Epithelial cell of prostate (primary cell): ENCODE data around the gene STK16.
"Not testable (repeated sequence)": the region's sequence is repeated elsewhere in the genome, so short reads cannot be mapped to it uniquely, and the experiment has no call there.

Experiments used
- DNase-seq: peaks from one replicate; pipeline ENCODE4 v3.0.0-alpha.2; 2011; ENCODE audit warnings: low read depth, low spot score
- H3K27ac ChIP-seq: fragments of 450-650 bp; 2 replicates; pipeline ENCODE4 v1.5.1; 2017; ENCODE audit warnings: mild to moderate bottlenecking

The STK16 gene

GRCh38 chr2:219245148-219245898 lies at the start of gene STK16, which contains the start of gene GLB1L:
Gene STK16, plus strand, starts transcription at chr2:219245479. Its CDS starts 521 bp downstream, at chr2:219246000.
Gene GLB1L, minus strand, starts transcription at chr2:219245444. Its CDS starts 1,871 bp downstream, at chr2:219243573.
- DNase-seq = no peak
- peak within 1 kb of the TSS; percentile 99 for H3K27ac ChIP-seq

- DNase-seq = no peak
- no peak overlapping the region for H3K27ac ChIP-seq
Measured at GRCh38 chr2:219197388-219197787, 47.9 kb upstream of the STK16 start.

GRCh38 chr2:219198974-219199373 lies 46.3 kb upstream of the STK16 start:
- no peak overlapping the region for H3K27ac ChIP-seq
- no peak for DNase-seq

- H3K27ac ChIP-seq = no peak overlapping the region
- DNase-seq = no peak
Measured at GRCh38 chr2:219199470-219200211, 45.6 kb upstream of the STK16 start.

- not testable (repeated sequence) for DNase-seq, H3K27ac ChIP-seq
Measured at GRCh38 chr2:219200502-219201326, 44.6 kb upstream of the STK16 start.

GRCh38 chr2:219201331-219201730 lies 43.9 kb upstream of the STK16 start:
- DNase-seq, H3K27ac ChIP-seq: not testable (repeated sequence)

- no peak for DNase-seq
- H3K27ac ChIP-seq = no peak overlapping the region
Measured at GRCh38 chr2:219204425-219205164, 40.7 kb upstream of the STK16 start.

- DNase-seq = no peak
- no peak overlapping the region for H3K27ac ChIP-seq
Measured at GRCh38 chr2:219205165-219205538, 40.1 kb upstream of the STK16 start.

GRCh38 chr2:219205981-219206327 lies 39.3 kb upstream of the STK16 start:
- peak overlapping the region; percentile 79 for H3K27ac ChIP-seq
- DNase-seq = no peak

GRCh38 chr2:219206328-219207133 lies 38.7 kb upstream of the STK16 start, which contains the start of gene ZFAND2B:
Gene ZFAND2B, plus strand, starts transcription at chr2:219206782. Its CDS starts 206 bp downstream, at chr2:219206988.
- DNase-seq = peak; percentile 59
- H3K27ac ChIP-seq = peak within 1 kb of the TSS; percentile 79

GRCh38 chr2:219207134-219207883 lies 38.0 kb upstream of the STK16 start:
- no peak for DNase-seq
- H3K27ac ChIP-seq = peak overlapping the region; percentile 79

GRCh38 chr2:219207884-219208740 lies 37.2 kb upstream of the STK16 start:
- H3K27ac ChIP-seq = peak overlapping the region; percentile 79

GRCh38 chr2:219209236-219210195 lies 35.8 kb upstream of the STK16 start:
- H3K27ac ChIP-seq = no peak overlapping the region
- no peak for DNase-seq

More at GRCh38 chr2:219207884-219208740, 37.2 kb upstream of the STK16 start:
- no peak for DNase-seq

GRCh38 chr2:219210196-219210885 lies 34.9 kb upstream of the STK16 start:
- H3K27ac ChIP-seq = no peak overlapping the region
- DNase-seq = no peak

GRCh38 chr2:219210886-219211362 lies 34.4 kb upstream of the STK16 start:
- no peak for DNase-seq

GRCh38 chr2:219213026-219213415 lies 32.3 kb upstream of the STK16 start:
- no peak for DNase-seq
- no peak overlapping the region for H3K27ac ChIP-seq

More at GRCh38 chr2:219210886-219211362, 34.4 kb upstream of the STK16 start:
- H3K27ac ChIP-seq = no peak overlapping the region
